Measurements from ENCODE around the gene NDUFV3.
"Not testable (repeated sequence)": the region's sequence is repeated elsewhere in the genome, so short reads cannot be mapped to it uniquely, and the experiment has no call there.

The NDUFV3 gene

GRCh38 chr21:42937034-42937940, 44.2 kb downstream of the NDUFV3 start:
- DNase-seq (ENCODE audit: low read depth, low spot score); H3K27ac ChIP-seq; H3K4me3 ChIP-seq; H3K9me3 ChIP-seq (ENCODE audit: low read depth, low read length); H3K9ac ChIP-seq (ENCODE audit: insufficient read length); H3K36me3 ChIP-seq (ENCODE audit: insufficient read depth, low read length): not testable (repeated sequence)

GRCh38 chr21:42937960-42938605, 45.0 kb downstream of the NDUFV3 start:
- H3K27ac ChIP-seq: no peak overlapping the region
- TF ChIP-seq FOXP2 (optimal IDR thresholded peaks at IDR 0.05; ENCODE audit: control extremely low read depth, extremely low read length, insufficient read depth) (no peak), POLR2AphosphoS5 (IDR thresholded peaks at IDR 0.05; ENCODE audit: borderline replicate concordance, low read depth, low read length) (no peak), EZH2 (IDR thresholded peaks at IDR 0.05) (no peak)
- H3K36me3 ChIP-seq (ENCODE audit: insufficient read depth, low read length): no peaks in the 10 kb centered on the region
- no peak for DNase-seq (ENCODE audit: low read depth, low spot score)
- no peaks in the 10 kb centered on the region for H3K9me3 ChIP-seq (ENCODE audit: low read depth, low read length)
- H3K9ac ChIP-seq (ENCODE audit: insufficient read length): no peak overlapping the region
- H3K4me3 ChIP-seq: no peak overlapping the region

- DNase-seq (ENCODE audit: low read depth, low spot score); H3K27ac ChIP-seq; H3K9ac ChIP-seq (ENCODE audit: insufficient read length): not testable (repeated sequence)
Observed at GRCh38 chr21:42938606-42938995, 45.5 kb downstream of the NDUFV3 start.

GRCh38 chr21:42939582-42940413, 46.7 kb downstream of the NDUFV3 start:
- Histone ChIP-seq H3K27ac (peak overlapping the region; percentile 59; the same call in 1 of the 2 replicates), H3K9ac (ENCODE audit: insufficient read length) (peak overlapping the region; percentile 1), H3K36me3 (ENCODE audit: insufficient read depth, low read length) (no peaks in the 10 kb centered on the region), H3K9me3 (ENCODE audit: low read depth, low read length) (no peaks in the 10 kb centered on the region), H3K4me3 (peak overlapping the region; percentile 25)
- DNase-seq (ENCODE audit: low read depth, low spot score): peak; percentile 68
- TF ChIP-seq EZH2 (IDR thresholded peaks at IDR 0.05) (no peak), FOXP2 (optimal IDR thresholded peaks at IDR 0.05; ENCODE audit: control extremely low read depth, extremely low read length, insufficient read depth) (no peak), POLR2AphosphoS5 (IDR thresholded peaks at IDR 0.05; ENCODE audit: borderline replicate concordance, low read depth, low read length) (no peak)

More at GRCh38 chr21:42938606-42938995, 45.5 kb downstream of the NDUFV3 start:
- not testable (repeated sequence) for H3K4me3 ChIP-seq; H3K36me3 ChIP-seq (ENCODE audit: insufficient read depth, low read length); H3K9me3 ChIP-seq (ENCODE audit: low read depth, low read length)

- no peak overlapping the region for H3K27ac ChIP-seq
- no peak overlapping the region for H3K9ac ChIP-seq (ENCODE audit: insufficient read length)
- TF ChIP-seq EZH2 (IDR thresholded peaks at IDR 0.05) (no peak), POLR2AphosphoS5 (IDR thresholded peaks at IDR 0.05; ENCODE audit: borderline replicate concordance, low read depth, low read length) (no peak), FOXP2 (optimal IDR thresholded peaks at IDR 0.05; ENCODE audit: control extremely low read depth, extremely low read length, insufficient read depth) (no peak)
- no peaks in the 10 kb centered on the region for H3K36me3 ChIP-seq (ENCODE audit: insufficient read depth, low read length)
- no peaks in the 10 kb centered on the region for H3K9me3 ChIP-seq (ENCODE audit: low read depth, low read length)
- no peak overlapping the region for H3K4me3 ChIP-seq
- no peak for DNase-seq (ENCODE audit: low read depth, low spot score)
Observed at GRCh38 chr21:42941696-42942085, 48.6 kb downstream of the NDUFV3 start.

- no peaks in the 10 kb centered on the region for H3K36me3 ChIP-seq (ENCODE audit: insufficient read depth, low read length)
- no peak overlapping the region for H3K27ac ChIP-seq
- no peak for TF ChIP-seq POLR2AphosphoS5 (IDR thresholded peaks at IDR 0.05; ENCODE audit: borderline replicate concordance, low read depth, low read length)
- no peak for TF ChIP-seq EZH2 (IDR thresholded peaks at IDR 0.05)
- no peak for TF ChIP-seq FOXP2 (optimal IDR thresholded peaks at IDR 0.05; ENCODE audit: control extremely low read depth, extremely low read length, insufficient read depth)
- no peak overlapping the region for H3K4me3 ChIP-seq
- no peak overlapping the region for H3K9ac ChIP-seq (ENCODE audit: insufficient read length)
- no peak for DNase-seq (ENCODE audit: low read depth, low spot score)
- H3K9me3 ChIP-seq (ENCODE audit: low read depth, low read length): no peaks in the 10 kb centered on the region
Observed at GRCh38 chr21:42942244-42942643, 49.1 kb downstream of the NDUFV3 start.

- not testable (repeated sequence) for H3K9me3 ChIP-seq (ENCODE audit: low read depth, low read length); H3K27ac ChIP-seq; DNase-seq (ENCODE audit: low read depth, low spot score); H3K36me3 ChIP-seq (ENCODE audit: insufficient read depth, low read length); H3K9ac ChIP-seq (ENCODE audit: insufficient read length); H3K4me3 ChIP-seq
Observed at GRCh38 chr21:42949094-42949755, 56.1 kb downstream of the NDUFV3 start.

GRCh38 chr21:42951193-42951592, 58.1 kb downstream of the NDUFV3 start:
- not testable (repeated sequence) for H3K4me3 ChIP-seq; DNase-seq (ENCODE audit: low read depth, low spot score); H3K27ac ChIP-seq

More at GRCh38 chr21:42951193-42951592, 58.1 kb downstream of the NDUFV3 start:
- H3K36me3 ChIP-seq (ENCODE audit: insufficient read depth, low read length); H3K9ac ChIP-seq (ENCODE audit: insufficient read length); H3K9me3 ChIP-seq (ENCODE audit: low read depth, low read length): not testable (repeated sequence)

All from SK-N-MC (cell line).